HG02610 (cell line): Measurements from ENCODE around the gene JADE2.
A peak's percentile ranks its signal among the peaks of the same experiment; 100 is the strongest.

Source experiments
- ATAC-seq: cut with Tn5 transposase; IDR thresholded peaks from one replicate; pipeline ENCODE4 v1.9.1; 2021; ENCODE audit warnings: mild to moderate bottlenecking, moderate library complexity; ENCODE audit not compliant: unreplicated experiment

Gene JADE2

GRCh38 chr5:134529460-134529859, 4.0 kb downstream of the JADE2 start:
- ATAC-seq = no peak

GRCh38 chr5:134530301-134531077, 5.0 kb downstream of the JADE2 start:
- no peak for ATAC-seq

- no peak for ATAC-seq
Measured at GRCh38 chr5:134533115-134533815, 7.8 kb downstream of the JADE2 start.

- no peak for ATAC-seq
Measured at GRCh38 chr5:134534058-134534725, 8.7 kb downstream of the JADE2 start.

- no peak for ATAC-seq
Measured at GRCh38 chr5:134534726-134535110, 9.2 kb downstream of the JADE2 start.

GRCh38 chr5:134536876-134537275, 11.4 kb downstream of the JADE2 start:
- no peak for ATAC-seq

- no peak for ATAC-seq
Measured at GRCh38 chr5:134537297-134537696, 11.8 kb downstream of the JADE2 start.

- ATAC-seq = no peak
Measured at GRCh38 chr5:134538296-134538695, 12.8 kb downstream of the JADE2 start.

GRCh38 chr5:134539732-134540131, 14.3 kb downstream of the JADE2 start:
- ATAC-seq = no peak

GRCh38 chr5:134540747-134541733, 15.6 kb downstream of the JADE2 start:
- ATAC-seq = peak; percentile 41

GRCh38 chr5:134541736-134542376, 16.4 kb downstream of the JADE2 start:
- no peak for ATAC-seq

- ATAC-seq = peak; percentile 39
Measured at GRCh38 chr5:134543820-134544614, 18.5 kb downstream of the JADE2 start.

GRCh38 chr5:134545070-134545868, 19.8 kb downstream of the JADE2 start:
- no peak for ATAC-seq

- ATAC-seq = no peak
Measured at GRCh38 chr5:134547066-134547465, 21.6 kb downstream of the JADE2 start.

- no peak for ATAC-seq
Measured at GRCh38 chr5:134547579-134547978, 22.1 kb downstream of the JADE2 start.

GRCh38 chr5:134547999-134548658, 22.7 kb downstream of the JADE2 start:
- ATAC-seq = no peak

- no peak for ATAC-seq
Measured at GRCh38 chr5:134549714-134550113, 24.2 kb downstream of the JADE2 start.
